HepG2 (cell line): ENCODE measurements around the gene GARS1. TPM values are rescaled to one million over a fixed set of nuclear protein-coding genes. Genes with fewer than 3 reads are reported as not detected.

Experiments
- FIP1L1 ChIP-seq: fragments of 200-400 bp; formaldehyde crosslinking; IDR thresholded peaks from 2 replicates; pipeline ENCODE4 v1.6.1; 2018; ENCODE audit warnings: low read depth, mild to moderate bottlenecking, low read length, moderate library complexity, borderline replicate concordance; ENCODE audit not compliant: insufficient read depth
- MEIS1 ChIP-seq: sonication (generic); formaldehyde crosslinking; IDR thresholded peaks from 2 replicates; pipeline ENCODE4 v1.9.0; 2021; ENCODE audit warnings: mild to moderate bottlenecking, missing genetic modification reagents, moderate library complexity, borderline replicate concordance
- NFE2 ChIP-seq: sonication (generic); formaldehyde crosslinking; IDR thresholded peaks from 2 replicates; pipeline ENCODE4 v1.4.0; 2020; ENCODE audit warnings: missing genetic modification reagents
- PITX1 ChIP-seq: sonication (generic); formaldehyde crosslinking; IDR thresholded peaks from 2 replicates; pipeline ENCODE4 v1.5.1; 2020; ENCODE audit warnings: mild to moderate bottlenecking, missing genetic modification reagents
- TAF1 ChIP-seq: sonication (generic); formaldehyde crosslinking; IDR thresholded peaks from 2 replicates; pipeline ENCODE4 v1.4.0; 2020; ENCODE audit warnings: missing genetic modification reagents
- ZNF577 ChIP-seq: sonication (generic); formaldehyde crosslinking; IDR thresholded peaks from 2 replicates; pipeline ENCODE4 v1.4.0; 2020; ENCODE audit warnings: mild to moderate bottlenecking, low read depth, missing genetic modification reagents, borderline replicate concordance
- ZNF775 ChIP-seq: sonication (generic); formaldehyde crosslinking; IDR thresholded peaks from 2 replicates; pipeline ENCODE4 v1.4.0; 2020; ENCODE audit warnings: missing genetic modification reagents, mild to moderate bottlenecking, moderate library complexity, borderline replicate concordance
- polyA plus RNA-seq, 8 experiments: library from polyadenylated mRNA; depleted of rRNA in 3 of 8; stranded (reverse) in 7 of 8; unstranded in 1 of 8; fragments of >200 nt; fragmentation: Illumina TruSeq in 4 of 8; extraction: Trizol in 4 of 8; gene quantifications; 2 replicates each; pipeline versions ENCODE4 v1.2.1 to v1.2.3, GENCODE V29; 2011 to 2016; ENCODE audit warnings: low read depth in 4 of 8, missing spikeins in 1 of 8, mixed read lengths in 1 of 8; ENCODE audit not compliant: insufficient read depth in 1 of 8
- total RNA-seq, 5 experiments: library from RNA; depleted of rRNA; stranded (reverse); fragments of >200 nt; fragmentation: Illumina TruSeq; extraction: Trizol; gene quantifications; 2 replicates each; pipeline ENCODE4 v1.2.3, GENCODE V29; 2016; ENCODE audit warnings: low read depth in 1 of 5
- TF ChIP-seq, protein P1 (sequence below): sonication (generic); formaldehyde crosslinking; IDR thresholded peaks from 2 replicates; pipeline ENCODE4 v1.5.1; 2020; ENCODE audit warnings: mild to moderate bottlenecking, missing genetic modification reagents, moderate library complexity
- TF ChIP-seq, protein P2 (sequence below): sonication (generic); formaldehyde crosslinking; IDR thresholded peaks from 2 replicates; pipeline ENCODE4 v1.4.0; 2020; ENCODE audit warnings: missing genetic modification reagents
- TF ChIP-seq, protein P3 (sequence below): IDR thresholded peaks from 2 replicates; pipeline ENCODE4 v1.6.1; 2012; ENCODE audit warnings: low read depth, low read length, improper control_type of control experiment
- TF ChIP-seq, protein P4 (sequence below): sonication (generic); formaldehyde crosslinking; IDR thresholded peaks from 2 replicates; pipeline ENCODE4 v1.8.0; 2022; ENCODE audit warnings: mild to moderate bottlenecking, missing genetic modification reagents
- TF ChIP-seq, protein P5 (sequence below): conservative IDR thresholded peaks from 2 replicates; pipeline ENCODE4 v1.6.1; 2018; ENCODE audit warnings: missing genetic modification reagents

The GARS1 gene
- total and polyA plus RNA-seq, 2 of the 13 experiments (the other 11 are each of a cell fraction or from before 2014, with no cell fraction given) = 140 to 460 TPM

DNA sequence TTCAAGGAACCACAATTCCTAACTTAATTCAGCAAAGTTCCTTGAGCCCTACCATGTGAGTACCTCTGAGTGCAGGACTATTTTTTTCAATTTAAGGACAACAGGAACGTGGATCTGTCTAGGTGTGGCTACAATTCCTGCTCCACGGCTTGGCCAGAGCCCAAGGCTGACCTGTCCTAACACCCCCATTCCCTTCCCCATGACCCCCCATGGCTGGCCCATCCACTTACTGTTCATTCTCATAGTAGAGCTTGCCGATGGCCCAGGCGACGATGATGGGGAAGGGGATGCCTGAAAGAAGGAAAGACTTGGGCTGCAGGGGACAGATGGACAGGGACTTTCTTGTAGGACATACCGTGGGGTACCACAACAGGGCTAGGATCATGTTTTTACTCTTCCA lies 67.2 kb downstream of the GARS1 start (continued):
- TF ChIP-seq FIP1L1 (no peak), MEIS1 (no peak), NFE2 (CRISPR knock-in tag) (no peak), ZNF577 (CRISPR knock-in tag) (no peak), ZNF775 (CRISPR knock-in tag) (no peak), TAF1 (CRISPR knock-in tag) (no peak), PITX1 (no peak)
- TF ChIP-seq, protein P1, sequence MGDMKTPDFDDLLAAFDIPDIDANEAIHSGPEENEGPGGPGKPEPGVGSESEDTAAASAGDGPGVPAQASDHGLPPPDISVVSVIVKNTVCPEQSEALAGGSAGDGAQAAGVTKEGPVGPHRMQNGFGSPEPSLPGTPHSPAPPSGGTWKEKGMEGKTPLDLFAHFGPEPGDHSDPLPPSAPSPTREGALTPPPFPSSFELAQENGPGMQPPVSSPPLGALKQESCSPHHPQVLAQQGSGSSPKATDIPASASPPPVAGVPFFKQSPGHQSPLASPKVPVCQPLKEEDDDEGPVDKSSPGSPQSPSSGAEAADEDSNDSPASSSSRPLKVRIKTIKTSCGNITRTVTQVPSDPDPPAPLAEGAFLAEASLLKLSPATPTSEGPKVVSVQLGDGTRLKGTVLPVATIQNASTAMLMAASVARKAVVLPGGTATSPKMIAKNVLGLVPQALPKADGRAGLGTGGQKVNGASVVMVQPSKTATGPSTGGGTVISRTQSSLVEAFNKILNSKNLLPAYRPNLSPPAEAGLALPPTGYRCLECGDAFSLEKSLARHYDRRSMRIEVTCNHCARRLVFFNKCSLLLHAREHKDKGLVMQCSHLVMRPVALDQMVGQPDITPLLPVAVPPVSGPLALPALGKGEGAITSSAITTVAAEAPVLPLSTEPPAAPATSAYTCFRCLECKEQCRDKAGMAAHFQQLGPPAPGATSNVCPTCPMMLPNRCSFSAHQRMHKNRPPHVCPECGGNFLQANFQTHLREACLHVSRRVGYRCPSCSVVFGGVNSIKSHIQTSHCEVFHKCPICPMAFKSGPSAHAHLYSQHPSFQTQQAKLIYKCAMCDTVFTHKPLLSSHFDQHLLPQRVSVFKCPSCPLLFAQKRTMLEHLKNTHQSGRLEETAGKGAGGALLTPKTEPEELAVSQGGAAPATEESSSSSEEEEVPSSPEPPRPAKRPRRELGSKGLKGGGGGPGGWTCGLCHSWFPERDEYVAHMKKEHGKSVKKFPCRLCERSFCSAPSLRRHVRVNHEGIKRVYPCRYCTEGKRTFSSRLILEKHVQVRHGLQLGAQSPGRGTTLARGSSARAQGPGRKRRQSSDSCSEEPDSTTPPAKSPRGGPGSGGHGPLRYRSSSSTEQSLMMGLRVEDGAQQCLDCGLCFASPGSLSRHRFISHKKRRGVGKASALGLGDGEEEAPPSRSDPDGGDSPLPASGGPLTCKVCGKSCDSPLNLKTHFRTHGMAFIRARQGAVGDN (CRISPR knock-in tag) = no peak
- TF ChIP-seq, protein P2, sequence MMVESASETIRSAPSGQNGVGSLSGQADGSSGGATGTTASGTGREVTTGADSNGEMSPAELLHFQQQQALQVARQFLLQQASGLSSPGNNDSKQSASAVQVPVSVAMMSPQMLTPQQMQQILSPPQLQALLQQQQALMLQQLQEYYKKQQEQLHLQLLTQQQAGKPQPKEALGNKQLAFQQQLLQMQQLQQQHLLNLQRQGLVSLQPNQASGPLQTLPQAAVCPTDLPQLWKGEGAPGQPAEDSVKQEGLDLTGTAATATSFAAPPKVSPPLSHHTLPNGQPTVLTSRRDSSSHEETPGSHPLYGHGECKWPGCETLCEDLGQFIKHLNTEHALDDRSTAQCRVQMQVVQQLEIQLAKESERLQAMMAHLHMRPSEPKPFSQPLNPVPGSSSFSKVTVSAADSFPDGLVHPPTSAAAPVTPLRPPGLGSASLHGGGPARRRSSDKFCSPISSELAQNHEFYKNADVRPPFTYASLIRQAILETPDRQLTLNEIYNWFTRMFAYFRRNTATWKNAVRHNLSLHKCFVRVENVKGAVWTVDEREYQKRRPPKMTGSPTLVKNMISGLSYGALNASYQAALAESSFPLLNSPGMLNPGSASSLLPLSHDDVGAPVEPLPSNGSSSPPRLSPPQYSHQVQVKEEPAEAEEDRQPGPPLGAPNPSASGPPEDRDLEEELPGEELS (CRISPR knock-in tag) = no peak
- TF ChIP-seq, protein P3, sequence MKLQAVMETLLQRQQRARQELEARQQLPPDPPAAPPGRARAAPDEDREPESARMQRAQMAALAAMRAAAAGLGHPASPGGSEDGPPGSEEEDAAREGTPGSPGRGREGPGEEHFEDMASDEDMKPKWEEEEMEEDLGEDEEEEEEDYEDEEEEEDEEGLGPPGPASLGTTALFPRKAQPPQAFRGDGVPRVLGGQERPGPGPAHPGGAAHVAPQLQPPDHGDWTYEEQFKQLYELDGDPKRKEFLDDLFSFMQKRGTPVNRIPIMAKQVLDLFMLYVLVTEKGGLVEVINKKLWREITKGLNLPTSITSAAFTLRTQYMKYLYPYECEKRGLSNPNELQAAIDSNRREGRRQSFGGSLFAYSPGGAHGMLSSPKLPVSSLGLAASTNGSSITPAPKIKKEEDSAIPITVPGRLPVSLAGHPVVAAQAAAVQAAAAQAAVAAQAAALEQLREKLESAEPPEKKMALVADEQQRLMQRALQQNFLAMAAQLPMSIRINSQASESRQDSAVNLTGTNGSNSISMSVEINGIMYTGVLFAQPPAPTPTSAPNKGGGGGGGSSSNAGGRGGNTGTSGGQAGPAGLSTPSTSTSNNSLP = no peak
- TF ChIP-seq, protein P4, sequence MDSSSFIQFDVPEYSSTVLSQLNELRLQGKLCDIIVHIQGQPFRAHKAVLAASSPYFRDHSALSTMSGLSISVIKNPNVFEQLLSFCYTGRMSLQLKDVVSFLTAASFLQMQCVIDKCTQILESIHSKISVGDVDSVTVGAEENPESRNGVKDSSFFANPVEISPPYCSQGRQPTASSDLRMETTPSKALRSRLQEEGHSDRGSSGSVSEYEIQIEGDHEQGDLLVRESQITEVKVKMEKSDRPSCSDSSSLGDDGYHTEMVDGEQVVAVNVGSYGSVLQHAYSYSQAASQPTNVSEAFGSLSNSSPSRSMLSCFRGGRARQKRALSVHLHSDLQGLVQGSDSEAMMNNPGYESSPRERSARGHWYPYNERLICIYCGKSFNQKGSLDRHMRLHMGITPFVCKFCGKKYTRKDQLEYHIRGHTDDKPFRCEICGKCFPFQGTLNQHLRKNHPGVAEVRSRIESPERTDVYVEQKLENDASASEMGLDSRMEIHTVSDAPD (CRISPR knock-in tag) = no peak
- TF ChIP-seq, protein P5, sequence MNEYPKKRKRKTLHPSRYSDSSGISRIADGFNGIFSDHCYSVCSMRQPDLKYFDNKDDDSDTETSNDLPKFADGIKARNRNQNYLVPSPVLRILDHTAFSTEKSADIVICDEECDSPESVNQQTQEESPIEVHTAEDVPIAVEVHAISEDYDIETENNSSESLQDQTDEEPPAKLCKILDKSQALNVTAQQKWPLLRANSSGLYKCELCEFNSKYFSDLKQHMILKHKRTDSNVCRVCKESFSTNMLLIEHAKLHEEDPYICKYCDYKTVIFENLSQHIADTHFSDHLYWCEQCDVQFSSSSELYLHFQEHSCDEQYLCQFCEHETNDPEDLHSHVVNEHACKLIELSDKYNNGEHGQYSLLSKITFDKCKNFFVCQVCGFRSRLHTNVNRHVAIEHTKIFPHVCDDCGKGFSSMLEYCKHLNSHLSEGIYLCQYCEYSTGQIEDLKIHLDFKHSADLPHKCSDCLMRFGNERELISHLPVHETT (CRISPR knock-in tag) = no peak
